CD4-positive, alpha-beta T cell (primary cell): ENCODE measurements around the gene HEATR5B. TPM values are rescaled to one million over a fixed set of nuclear protein-coding genes. Genes with fewer than 3 reads are reported as not detected.

ENCODE experiments used
- total RNA-seq, 174 experiments: library from RNA in 2 of 174; stranded (reverse) in 2 of 174; gene quantifications; one replicate each; pipeline ENCODE4 v1.2.3 and lab custom pipeline; 2021 to 2026

HEATR5B gene
- total RNA-seq, 2 experiments from 2014 or later: 23.4 to 23.9 TPM

Other genes starting within 250 kb of the HEATR5B start
- 10 to 100 TPM; 20.4 to 20.8 TPM for gene STRN, start 117.8 kb downstream of the HEATR5B start, total RNA-seq
- 1 to 10 TPM; 4.0 to 4.1 TPM for gene GPATCH11, start 146 bp upstream of the HEATR5B start, total RNA-seq
- gene EIF2AK2, start 72.6 kb upstream of the HEATR5B start, total RNA-seq: 10 to 100 TPM; 29.1 to 31.1 TPM
- not detected for gene SULT6B1, start 104.3 kb upstream of the HEATR5B start, total RNA-seq
- 10 to 100 TPM; 23.4 to 24.6 TPM for gene CEBPZOS, start 112.1 kb upstream of the HEATR5B start, total RNA-seq
- 100 to 1,000 TPM in 1 of 2 experiments, 10 to 100 TPM in 1; 92.3 to 102 TPM for gene CEBPZ, start 147.2 kb upstream of the HEATR5B start, total RNA-seq
- 10 to 100 TPM; 21.4 to 24.1 TPM for gene NDUFAF7, start 147.3 kb upstream of the HEATR5B start, total RNA-seq
- gene PRKD3, start 240.5 kb upstream of the HEATR5B start, total RNA-seq: 10 to 100 TPM; 40.5 to 44.1 TPM